Measurements from ENCODE around the gene IMPDH1.

DNA sequence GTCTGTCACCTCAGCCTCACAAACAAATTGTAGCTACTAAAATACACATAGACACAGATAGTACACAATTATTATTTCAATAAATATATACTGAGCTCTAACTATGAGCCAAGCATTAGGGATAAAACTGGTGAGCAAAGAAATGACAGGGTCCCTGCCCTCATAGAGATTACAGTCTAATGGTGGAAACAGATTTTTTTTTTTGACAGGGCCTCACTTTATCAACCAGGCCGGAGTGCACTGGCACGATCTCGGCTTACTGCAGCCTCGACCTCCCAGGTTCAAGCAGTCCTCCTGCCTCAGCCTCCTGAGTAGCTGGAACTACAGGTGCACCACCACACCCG is 65.4 kb downstream of the IMPDH1 start:
- TF ChIP-seq, protein P1, sequence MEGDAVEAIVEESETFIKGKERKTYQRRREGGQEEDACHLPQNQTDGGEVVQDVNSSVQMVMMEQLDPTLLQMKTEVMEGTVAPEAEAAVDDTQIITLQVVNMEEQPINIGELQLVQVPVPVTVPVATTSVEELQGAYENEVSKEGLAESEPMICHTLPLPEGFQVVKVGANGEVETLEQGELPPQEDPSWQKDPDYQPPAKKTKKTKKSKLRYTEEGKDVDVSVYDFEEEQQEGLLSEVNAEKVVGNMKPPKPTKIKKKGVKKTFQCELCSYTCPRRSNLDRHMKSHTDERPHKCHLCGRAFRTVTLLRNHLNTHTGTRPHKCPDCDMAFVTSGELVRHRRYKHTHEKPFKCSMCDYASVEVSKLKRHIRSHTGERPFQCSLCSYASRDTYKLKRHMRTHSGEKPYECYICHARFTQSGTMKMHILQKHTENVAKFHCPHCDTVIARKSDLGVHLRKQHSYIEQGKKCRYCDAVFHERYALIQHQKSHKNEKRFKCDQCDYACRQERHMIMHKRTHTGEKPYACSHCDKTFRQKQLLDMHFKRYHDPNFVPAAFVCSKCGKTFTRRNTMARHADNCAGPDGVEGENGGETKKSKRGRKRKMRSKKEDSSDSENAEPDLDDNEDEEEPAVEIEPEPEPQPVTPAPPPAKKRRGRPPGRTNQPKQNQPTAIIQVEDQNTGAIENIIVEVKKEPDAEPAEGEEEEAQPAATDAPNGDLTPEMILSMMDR (IDR thresholded peaks at IDR 0.05), result no peak
- no peak for TF ChIP-seq POLR2A (IDR thresholded peaks at IDR 0.05)
- TF ChIP-seq EP300 (IDR thresholded peaks at IDR 0.05), result no peak

Data from ovary (tissue), 3 donors.